Esophagus squamous epithelium (tissue), 5 donors: ENCODE data around the gene TANC1. TPM values are rescaled to one million over a fixed set of nuclear protein-coding genes. Genes with fewer than 3 reads are reported as not detected.
A peak's percentile ranks its signal among the peaks of the same experiment; 100 is the strongest.

Source experiments
- DNase-seq: peaks from one replicate; lab custom pipeline; 2025; lab: John Stamatoyannopoulos, UW
- H3K27ac ChIP-seq, 4 donors: fragments of 200-600 bp; sonication (generic); one replicate each; pipeline ENCODE4 v1.5.1; 2016 to 2019; ENCODE audit warnings: mild to moderate bottlenecking in 1 of 4
- H3K27me3 ChIP-seq, 4 donors: fragments of 200-600 bp; sonication (generic); 1 replicate in 3 of 4; 2 replicates in 1 of 4; pipeline versions ENCODE4 v1.5.1 to v1.6.0; 2017 to 2021; ENCODE audit warnings: antibody characterized with exemption in 1 of 4
- H3K36me3 ChIP-seq, 3 donors: fragments of 200-600 bp; sonication (generic); one replicate each; pipeline ENCODE4 v1.5.1; 2016 to 2019
- H3K4me1 ChIP-seq, 3 donors: fragments of 200-600 bp; sonication (generic); one replicate each; pipeline ENCODE4 v1.5.1; 2017 to 2019
- H3K4me3 ChIP-seq, 4 donors: fragments of 200-600 bp; sonication (generic); 1 replicate in 3 of 4; 2 replicates in 1 of 4; pipeline ENCODE4 v1.5.1; 2016 to 2019; ENCODE audit warnings: mild to moderate bottlenecking in 2 of 4, moderate library complexity in 1 of 4
- H3K9me3 ChIP-seq, 3 donors: fragments of 200-600 bp; sonication (generic); one replicate each; pipeline ENCODE4 v1.5.1; 2016 to 2019
- POLR2A ChIP-seq, 4 donors: fragments of 450-650 bp; IDR thresholded peaks; one replicate each; pipeline ENCODE4 v1.6.1; 2017; ENCODE audit warnings: antibody characterized with exemption in 4 of 4, mild to moderate bottlenecking in 4 of 4, moderate library complexity in 3 of 4
- WGBS, 2 donors: methylation state at CpG; one replicate each; pipeline ENCODE4 v1.1.5; 2018; 5-methylcytosine and 5-hydroxymethylcytosine counted together
- intact Hi-C: fragments of 100-400 bp; cut with DNase I; formaldehyde crosslinking; loops from one replicate; pipeline ENCODE4 v1.15.0; 2022
- total RNA-seq, 4 donors: library from RNA; depleted of rRNA; stranded (reverse); fragments of >200 nt; gene quantifications; one replicate each; pipeline ENCODE4 v1.1.0, GENCODE V29; 2016
- TF ChIP-seq, protein P1 (sequence below), 6 experiments: fragments of 450-650 bp in 4 of 6; fragments of 200-600 bp in 2 of 6; sonication (generic) in 2 of 6; IDR thresholded peaks; one replicate each; pipeline ENCODE4 v1.5.1; 2016 to 2019; ENCODE audit warnings: antibody characterized with exemption in 6 of 6, mild to moderate bottlenecking in 4 of 6, moderate library complexity in 4 of 6
- donor health status: DM: yes; HTN: yes; CAD: no.

Gene TANC1
- total RNA-seq, 4 donors from 2014 or later: 29.4 to 54.5 (median 42.2) TPM

DNA sequence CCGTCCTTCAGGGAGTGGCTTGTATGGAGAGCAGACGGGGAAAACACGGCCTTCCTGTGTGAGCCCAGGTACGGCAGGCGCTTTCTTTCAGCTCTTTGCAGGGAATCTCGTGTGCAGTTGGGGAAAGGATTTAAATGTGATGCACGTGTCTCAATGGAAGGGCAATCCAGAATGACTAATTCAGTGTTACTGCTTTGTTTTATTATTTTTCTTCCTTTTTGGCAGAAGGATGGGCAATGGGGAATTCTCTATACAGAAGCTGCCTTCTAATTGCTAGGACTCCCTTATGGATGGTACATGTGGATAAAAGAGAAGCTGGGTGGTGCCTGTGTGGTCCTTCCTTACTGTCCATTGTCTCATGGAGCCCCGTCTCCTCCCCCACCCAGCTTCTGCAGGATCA is 210.7 kb downstream of the TANC1 start:
- H3K27ac ChIP-seq: no peak overlapping the region
- WGBS, 2 donors: 79% methylated on average over 5 to 8 of the region's 8 CpGs
- peaks cover 0 to 99% (median 12%) of the 10 kb centered on the region in 3 donors for H3K36me3 ChIP-seq
- intact Hi-C loops: no loop called here
- peaks cover 0 to 5% (median 0%) of the 10 kb centered on the region in 3 donors for H3K4me1 ChIP-seq
- no peak for DNase-seq
- no peaks in the 10 kb centered on the region for H3K9me3 ChIP-seq
- no peaks in the 10 kb centered on the region for H3K27me3 ChIP-seq
- TF ChIP-seq, protein P1, sequence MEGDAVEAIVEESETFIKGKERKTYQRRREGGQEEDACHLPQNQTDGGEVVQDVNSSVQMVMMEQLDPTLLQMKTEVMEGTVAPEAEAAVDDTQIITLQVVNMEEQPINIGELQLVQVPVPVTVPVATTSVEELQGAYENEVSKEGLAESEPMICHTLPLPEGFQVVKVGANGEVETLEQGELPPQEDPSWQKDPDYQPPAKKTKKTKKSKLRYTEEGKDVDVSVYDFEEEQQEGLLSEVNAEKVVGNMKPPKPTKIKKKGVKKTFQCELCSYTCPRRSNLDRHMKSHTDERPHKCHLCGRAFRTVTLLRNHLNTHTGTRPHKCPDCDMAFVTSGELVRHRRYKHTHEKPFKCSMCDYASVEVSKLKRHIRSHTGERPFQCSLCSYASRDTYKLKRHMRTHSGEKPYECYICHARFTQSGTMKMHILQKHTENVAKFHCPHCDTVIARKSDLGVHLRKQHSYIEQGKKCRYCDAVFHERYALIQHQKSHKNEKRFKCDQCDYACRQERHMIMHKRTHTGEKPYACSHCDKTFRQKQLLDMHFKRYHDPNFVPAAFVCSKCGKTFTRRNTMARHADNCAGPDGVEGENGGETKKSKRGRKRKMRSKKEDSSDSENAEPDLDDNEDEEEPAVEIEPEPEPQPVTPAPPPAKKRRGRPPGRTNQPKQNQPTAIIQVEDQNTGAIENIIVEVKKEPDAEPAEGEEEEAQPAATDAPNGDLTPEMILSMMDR (IDR thresholded peaks at IDR 0.05): no peak
- no peak for TF ChIP-seq POLR2A (IDR thresholded peaks at IDR 0.05)
- no peak overlapping the region for H3K4me3 ChIP-seq

DNA sequence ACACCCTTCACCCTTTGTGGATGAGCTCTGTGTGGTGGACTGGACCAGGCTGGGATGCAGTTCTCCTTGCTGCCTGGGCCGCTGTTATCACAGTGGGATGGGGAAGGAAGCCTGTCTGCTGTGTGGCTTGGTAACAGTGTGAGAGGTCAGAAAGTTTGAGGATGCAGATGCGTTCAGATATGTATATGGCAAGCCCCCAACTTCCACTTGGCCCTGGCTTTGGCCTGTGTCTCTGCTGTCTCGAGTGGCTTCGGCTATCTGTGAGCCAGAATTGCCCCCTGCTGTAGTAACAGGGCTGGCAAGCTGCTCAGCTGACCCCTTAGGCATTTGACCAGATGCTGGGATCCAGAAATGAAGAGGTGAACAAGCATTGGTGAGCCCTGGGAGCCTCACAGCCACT is 211.3 kb downstream of the TANC1 start:
- intact Hi-C loops: no loop called here
- peaks cover 0 to 99% (median 12%) of the 10 kb centered on the region in 3 donors for H3K36me3 ChIP-seq
- WGBS, 2 donors: 86 to 100% methylated on average over 2 to 3 of the region's 4 CpGs

DNA sequence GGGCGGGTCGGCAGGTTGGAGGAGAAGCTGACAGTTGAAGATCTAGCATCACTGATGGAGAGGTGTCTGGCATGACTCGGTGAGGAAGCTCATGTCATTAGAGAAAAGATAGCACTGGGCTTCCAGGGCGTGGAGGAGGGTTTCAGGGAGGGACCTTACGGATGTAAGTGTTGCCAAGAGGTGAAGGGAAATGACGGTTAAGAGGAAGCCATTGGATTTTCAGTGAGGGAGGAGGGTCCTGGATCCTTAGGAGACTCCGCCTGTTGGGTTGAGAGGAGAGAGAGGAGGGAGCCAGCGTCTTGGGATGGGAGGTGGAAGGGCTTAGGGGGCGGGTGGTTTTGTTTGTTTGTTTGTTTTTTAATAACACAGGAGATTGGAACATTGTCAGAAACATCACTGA is 214.9 kb downstream of the TANC1 start:
- 82 to 85% methylated on average over 9 of the region's 9 CpGs for WGBS, 2 donors
- H3K36me3 ChIP-seq: peaks cover 0 to 99% (median 18%) of the 10 kb centered on the region in 3 donors
- H3K27ac ChIP-seq: no peak overlapping the region

More for the DNA sequence above, 211.3 kb downstream of the TANC1 start:
- Histone ChIP-seq H3K27ac (no peak overlapping the region), H3K27me3 (no peaks in the 10 kb centered on the region), H3K4me1 (peaks cover 0 to 5% (median 0%) of the 10 kb centered on the region in 3 donors), H3K9me3 (no peaks in the 10 kb centered on the region), H3K4me3 (no peak overlapping the region)
- no peak for DNase-seq
- TF ChIP-seq, protein P1 (IDR thresholded peaks at IDR 0.05): no peak
- no peak for TF ChIP-seq POLR2A (IDR thresholded peaks at IDR 0.05)

DNA sequence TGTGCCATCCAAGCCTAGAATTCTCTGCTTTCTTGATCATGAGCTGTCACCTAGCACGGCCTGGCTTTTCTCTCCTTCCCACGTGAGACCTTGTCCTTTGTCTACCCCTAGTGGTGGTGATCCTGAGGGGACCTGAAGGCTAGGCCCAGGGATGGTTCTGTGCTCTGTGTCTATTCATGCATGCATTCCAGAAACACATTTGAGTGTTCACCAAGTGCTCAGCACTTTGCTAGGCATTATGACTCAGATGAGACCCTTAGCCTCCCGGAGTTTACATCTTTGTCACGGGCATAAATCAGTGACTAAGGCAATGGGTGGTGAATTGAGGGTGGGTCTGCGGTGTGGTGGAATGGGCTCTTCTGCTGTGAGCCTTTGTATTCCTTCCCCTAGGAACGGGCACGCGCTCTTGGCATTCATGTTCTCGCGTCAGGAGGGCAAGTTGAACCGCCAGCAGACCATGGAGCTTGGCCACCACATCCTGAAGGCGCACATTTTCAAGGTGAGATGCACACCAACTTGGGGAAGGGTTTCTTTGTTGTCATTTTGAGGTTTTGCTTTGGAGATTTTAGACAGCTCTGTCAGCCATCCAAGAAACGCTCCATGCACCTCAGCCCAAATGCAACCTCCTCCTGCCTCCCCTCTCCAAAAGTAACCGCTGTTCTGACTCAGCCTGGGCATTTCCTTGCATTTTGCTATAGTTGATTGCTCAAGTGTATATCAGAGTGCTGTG is 217.1 kb downstream of the TANC1 start:
- no peak overlapping the region for H3K27ac ChIP-seq
- DNase-seq: no peak

More for the DNA sequence above, 214.9 kb downstream of the TANC1 start:
- Histone ChIP-seq H3K9me3 (no peaks in the 10 kb centered on the region), H3K4me1 (peaks cover 0 to 8% (median 0%) of the 10 kb centered on the region in 3 donors), H3K4me3 (no peak overlapping the region), H3K27me3 (no peaks in the 10 kb centered on the region)
- DNase-seq: no peak
- intact Hi-C loops: no loop called here
- TF ChIP-seq, protein P1 (IDR thresholded peaks at IDR 0.05): no peak
- TF ChIP-seq POLR2A (IDR thresholded peaks at IDR 0.05): no peak

DNA sequence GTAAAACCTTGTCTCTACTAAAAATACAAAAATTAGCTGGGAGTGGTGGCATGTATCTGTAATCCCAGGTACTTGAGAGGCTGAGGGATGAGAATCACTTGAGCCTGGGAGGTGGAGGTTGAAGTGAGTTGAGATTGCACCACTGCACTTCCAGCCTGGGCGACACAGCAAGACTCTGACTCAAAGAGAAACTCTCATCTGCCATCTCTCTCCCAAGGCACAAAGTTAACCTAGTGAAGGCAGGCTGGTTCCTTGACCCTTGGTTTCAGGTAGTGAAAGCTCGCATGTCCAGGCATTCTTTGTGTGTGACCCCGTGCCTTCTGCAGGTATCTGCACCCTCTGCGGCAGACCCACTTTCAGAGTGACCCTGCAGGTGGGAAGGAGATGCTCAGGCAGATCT is 218.0 kb downstream of the TANC1 start:
- Histone ChIP-seq H3K27me3 (no peaks in the 10 kb centered on the region), H3K36me3 (peaks cover 0 to 99% (median 18%) of the 10 kb centered on the region in 3 donors)

More for the DNA sequence above, 217.1 kb downstream of the TANC1 start:
- H3K36me3 ChIP-seq: peaks cover 0 to 99% (median 18%) of the 10 kb centered on the region in 3 donors
- H3K27me3 ChIP-seq: no peaks in the 10 kb centered on the region
- no peaks in the 10 kb centered on the region for H3K9me3 ChIP-seq
- no peak overlapping the region for H3K4me3 ChIP-seq
- intact Hi-C loops: no loop called here
- TF ChIP-seq POLR2A (IDR thresholded peaks at IDR 0.05): no peak
- TF ChIP-seq, protein P1 (IDR thresholded peaks at IDR 0.05): peak in 3 of 6 experiments; percentile 15 to 57 (median 27)
- H3K4me1 ChIP-seq: peaks cover 0 to 10% (median 0%) of the 10 kb centered on the region in 3 donors
- WGBS, 2 donors: 69 to 81% methylated on average over 5 to 6 of the region's 14 CpGs

More for the DNA sequence above, 218.0 kb downstream of the TANC1 start:
- DNase-seq: no peak
- no peak for TF ChIP-seq POLR2A (IDR thresholded peaks at IDR 0.05)
- TF ChIP-seq, protein P1 (IDR thresholded peaks at IDR 0.05): no peak
- intact Hi-C loops: no loop called here
- 72 to 100% methylated on average over 1 to 4 of the region's 4 CpGs for WGBS, 2 donors
- Histone ChIP-seq H3K4me1 (peaks cover 0 to 10% (median 0%) of the 10 kb centered on the region in 3 donors), H3K9me3 (no peaks in the 10 kb centered on the region), H3K27ac (no peak overlapping the region), H3K4me3 (no peak overlapping the region)
